ENCODE results near the gene PCLO. TPM values are rescaled to one million over a fixed set of nuclear protein-coding genes. Genes with fewer than 3 reads are reported as not detected.

PCLO gene
- polyA plus RNA-seq, 1 donor (not counting 4 experiments of a cell fraction or from before 2014, with no cell fraction given): 1.8 TPM

DNA sequence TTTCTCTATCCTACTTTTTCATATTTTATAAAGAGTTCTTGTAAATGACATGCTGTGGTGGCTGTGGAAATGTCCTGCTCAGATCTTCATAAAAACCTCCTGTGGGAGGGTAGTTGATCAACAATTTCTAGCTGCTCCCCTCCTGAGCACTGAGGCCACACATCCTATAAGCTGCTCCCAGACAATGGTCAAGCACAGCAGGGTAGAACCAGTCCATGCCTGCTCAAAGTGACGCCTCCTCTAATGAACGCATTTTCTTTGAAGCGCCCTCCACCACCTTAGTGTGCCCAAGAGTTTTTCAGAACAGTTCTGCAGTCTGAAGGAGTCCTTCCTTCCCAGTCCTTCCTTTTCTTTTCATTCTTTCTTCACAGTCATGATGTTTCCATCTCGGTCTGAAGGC, 420.5 kb downstream of the PCLO start:
- Histone ChIP-seq H3K9me1 (ENCODE audit: control insufficient read depth, extremely low read depth, insufficient read depth, low read length) (no peaks in the 10 kb centered on the region), H3K9ac (ENCODE audit: control insufficient read depth, extremely low read depth, insufficient read depth, low read length) (no peak overlapping the region), H2AFZ (ENCODE audit: control insufficient read depth, low read length) (no peak overlapping the region), H3K9me3 (ENCODE audit: control insufficient read depth, low read depth, low read length) (no peaks in the 10 kb centered on the region), H4K20me1 (ENCODE audit: control insufficient read depth, extremely low read depth, insufficient read depth, low read length) (no peaks in the 10 kb centered on the region), H3K36me3 (ENCODE audit: control insufficient read depth in 2 of 2, extremely low read depth in 1 of 2, insufficient read depth in 2 of 2, low read length in 2 of 2) (no peaks in the 10 kb centered on the region), H3K27me3 (ENCODE audit: control insufficient read depth, extremely low read depth, insufficient read depth, low read length) (no peaks in the 10 kb centered on the region), H3K27ac (ENCODE audit: control insufficient read depth, insufficient read depth, low read length) (no peak overlapping the region), H3K79me2 (ENCODE audit: control insufficient read depth, insufficient read depth, low read length) (no peaks in the 10 kb centered on the region), H3K4me1 (ENCODE audit: control insufficient read depth, extremely low read depth, insufficient read depth, low read length) (no peaks in the 10 kb centered on the region), H3K4me3 (ENCODE audit: control insufficient read depth in 2 of 3, extremely low read depth in 1 of 3, insufficient read depth in 2 of 3, low read depth in 1 of 3, low read length in 3 of 3) (no peak overlapping the region), H3K4me2 (ENCODE audit: control insufficient read depth, extremely low read depth, insufficient read depth, low read depth, low read length) (no peak overlapping the region)
- DNase-seq (ENCODE audit: low read depth, low spot score): no peak
- TF ChIP-seq EZH2 (IDR thresholded peaks at IDR 0.05; ENCODE audit: low read length): no peak
- TF ChIP-seq, protein P1, sequence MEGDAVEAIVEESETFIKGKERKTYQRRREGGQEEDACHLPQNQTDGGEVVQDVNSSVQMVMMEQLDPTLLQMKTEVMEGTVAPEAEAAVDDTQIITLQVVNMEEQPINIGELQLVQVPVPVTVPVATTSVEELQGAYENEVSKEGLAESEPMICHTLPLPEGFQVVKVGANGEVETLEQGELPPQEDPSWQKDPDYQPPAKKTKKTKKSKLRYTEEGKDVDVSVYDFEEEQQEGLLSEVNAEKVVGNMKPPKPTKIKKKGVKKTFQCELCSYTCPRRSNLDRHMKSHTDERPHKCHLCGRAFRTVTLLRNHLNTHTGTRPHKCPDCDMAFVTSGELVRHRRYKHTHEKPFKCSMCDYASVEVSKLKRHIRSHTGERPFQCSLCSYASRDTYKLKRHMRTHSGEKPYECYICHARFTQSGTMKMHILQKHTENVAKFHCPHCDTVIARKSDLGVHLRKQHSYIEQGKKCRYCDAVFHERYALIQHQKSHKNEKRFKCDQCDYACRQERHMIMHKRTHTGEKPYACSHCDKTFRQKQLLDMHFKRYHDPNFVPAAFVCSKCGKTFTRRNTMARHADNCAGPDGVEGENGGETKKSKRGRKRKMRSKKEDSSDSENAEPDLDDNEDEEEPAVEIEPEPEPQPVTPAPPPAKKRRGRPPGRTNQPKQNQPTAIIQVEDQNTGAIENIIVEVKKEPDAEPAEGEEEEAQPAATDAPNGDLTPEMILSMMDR (optimal IDR thresholded peaks at IDR 0.05 in 1 of 3, IDR thresholded peaks at IDR 0.05 in 1 of 3, conservative IDR thresholded peaks at IDR 0.05 in 1 of 3; ENCODE audit: extremely low read depth in 1 of 3, insufficient read depth in 2 of 3, low read length in 3 of 3): no peak
- no peak for FAIRE-seq
- dilution Hi-C loops (cut with MboI; ENCODE audit: extremely low pct_ligation_motif_present, low sequenced_read_pairs): no loop called here

DNA sequence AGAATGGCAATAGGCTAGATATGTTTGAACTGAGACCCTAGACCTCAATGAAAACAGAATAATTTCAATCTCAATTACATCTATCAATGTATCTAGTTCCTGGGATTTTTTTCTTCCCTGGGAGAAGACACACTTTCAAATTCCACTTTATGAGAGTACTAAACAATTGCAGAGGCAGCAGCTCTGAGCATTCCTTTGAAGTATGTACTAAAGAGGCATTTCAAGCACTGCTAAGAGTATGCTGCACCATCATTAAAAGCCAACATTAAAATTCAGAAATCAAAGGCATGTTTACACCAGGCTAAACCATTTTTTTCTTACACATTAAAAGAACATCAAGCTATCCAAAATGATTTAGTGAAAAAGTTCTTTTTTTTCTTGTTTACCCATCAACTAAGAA, 421.2 kb downstream of the PCLO start:
- DNase-seq (ENCODE audit: low read depth, low spot score) (no peak), FAIRE-seq (no peak)
- H3K27me3 ChIP-seq (ENCODE audit: control insufficient read depth, extremely low read depth, insufficient read depth, low read length): no peaks in the 10 kb centered on the region
- TF ChIP-seq, protein P1 (optimal IDR thresholded peaks at IDR 0.05 in 1 of 3, IDR thresholded peaks at IDR 0.05 in 1 of 3, conservative IDR thresholded peaks at IDR 0.05 in 1 of 3; ENCODE audit: extremely low read depth in 1 of 3, insufficient read depth in 2 of 3, low read length in 3 of 3): no peak
- TF ChIP-seq EZH2 (IDR thresholded peaks at IDR 0.05; ENCODE audit: low read length): no peak
- H3K4me1 ChIP-seq (ENCODE audit: control insufficient read depth, extremely low read depth, insufficient read depth, low read length): no peaks in the 10 kb centered on the region
- dilution Hi-C loops (cut with MboI; ENCODE audit: extremely low pct_ligation_motif_present, low sequenced_read_pairs): no loop called here
- H3K4me2 ChIP-seq (ENCODE audit: control insufficient read depth, extremely low read depth, insufficient read depth, low read depth, low read length): no peak overlapping the region
- H3K36me3 ChIP-seq (ENCODE audit: control insufficient read depth in 2 of 2, extremely low read depth in 1 of 2, insufficient read depth in 2 of 2, low read length in 2 of 2): no peaks in the 10 kb centered on the region
- no peak overlapping the region for H3K4me3 ChIP-seq (ENCODE audit: control insufficient read depth in 2 of 3, extremely low read depth in 1 of 3, insufficient read depth in 2 of 3, low read depth in 1 of 3, low read length in 3 of 3)
- no peak overlapping the region for H3K27ac ChIP-seq (ENCODE audit: control insufficient read depth, insufficient read depth, low read length)
- H3K9me3 ChIP-seq (ENCODE audit: control insufficient read depth, low read depth, low read length): no peaks in the 10 kb centered on the region
- no peak overlapping the region for H2AFZ ChIP-seq (ENCODE audit: control insufficient read depth, low read length)
- no peaks in the 10 kb centered on the region for H3K9me1 ChIP-seq (ENCODE audit: control insufficient read depth, extremely low read depth, insufficient read depth, low read length)
- H3K79me2 ChIP-seq (ENCODE audit: control insufficient read depth, insufficient read depth, low read length): no peaks in the 10 kb centered on the region
- no peak overlapping the region for H3K9ac ChIP-seq (ENCODE audit: control insufficient read depth, extremely low read depth, insufficient read depth, low read length)
- no peaks in the 10 kb centered on the region for H4K20me1 ChIP-seq (ENCODE audit: control insufficient read depth, extremely low read depth, insufficient read depth, low read length)

Measured in keratinocyte (primary cell).